HG02623 (cell line): ENCODE results near the gene CTNNA3.

Experiments used
- ATAC-seq: cut with Tn5 transposase; IDR thresholded peaks from one replicate; pipeline ENCODE4 v1.9.1; 2021; ENCODE audit warnings: moderate library complexity; ENCODE audit not compliant: unreplicated experiment

Gene CTNNA3

GRCh38 chr10:66622050-66622449, 1073.9 kb downstream of the CTNNA3 start:
- ATAC-seq: no peak

GRCh38 chr10:66604195-66604594, 1091.8 kb downstream of the CTNNA3 start:
- ATAC-seq: no peak

GRCh38 chr10:66591865-66592264, 1104.1 kb downstream of the CTNNA3 start:
- no peak for ATAC-seq

GRCh38 chr10:66587680-66588050, 1108.3 kb downstream of the CTNNA3 start:
- no peak for ATAC-seq

- ATAC-seq: no peak
These were observed 1108.9 kb downstream of the CTNNA3 start for GRCh38 chr10:66586897-66587679.

GRCh38 chr10:66586073-66586472, 1109.9 kb downstream of the CTNNA3 start:
- no peak for ATAC-seq

- ATAC-seq: no peak
These were observed 1120.6 kb downstream of the CTNNA3 start for GRCh38 chr10:66575251-66575855.

GRCh38 chr10:66572700-66573099, 1123.3 kb downstream of the CTNNA3 start:
- ATAC-seq: no peak

GRCh38 chr10:66565999-66566398, 1130.0 kb downstream of the CTNNA3 start:
- no peak for ATAC-seq

GRCh38 chr10:66564287-66564686, 1131.7 kb downstream of the CTNNA3 start:
- no peak for ATAC-seq

GRCh38 chr10:66555061-66555460, 1140.9 kb downstream of the CTNNA3 start:
- ATAC-seq: no peak

- ATAC-seq: no peak
These were observed 1143.7 kb downstream of the CTNNA3 start for GRCh38 chr10:66552331-66552730.

GRCh38 chr10:66550351-66550750, 1145.6 kb downstream of the CTNNA3 start:
- ATAC-seq: no peak

GRCh38 chr10:66538908-66539307, 1157.1 kb downstream of the CTNNA3 start:
- no peak for ATAC-seq

GRCh38 chr10:66538371-66538770, 1157.6 kb downstream of the CTNNA3 start:
- no peak for ATAC-seq

- no peak for ATAC-seq
These were observed 1158.8 kb downstream of the CTNNA3 start for GRCh38 chr10:66537186-66537585.

GRCh38 chr10:66535439-66535838, 1160.6 kb downstream of the CTNNA3 start:
- no peak for ATAC-seq

GRCh38 chr10:66534866-66535265, 1161.1 kb downstream of the CTNNA3 start:
- ATAC-seq: no peak

- ATAC-seq: no peak
These were observed 1174.5 kb downstream of the CTNNA3 start for GRCh38 chr10:66521506-66521905.

- no peak for ATAC-seq
These were observed 1176.4 kb downstream of the CTNNA3 start for GRCh38 chr10:66519616-66520015.

- no peak for ATAC-seq
These were observed 1181.3 kb downstream of the CTNNA3 start for GRCh38 chr10:66514666-66515065.

- ATAC-seq: no peak
These were observed 1182.5 kb downstream of the CTNNA3 start for GRCh38 chr10:66513504-66513903.
